GM21515 (cell line): Measurements from ENCODE around the gene HPN.
"Not testable (repeated sequence)": the region's sequence is repeated elsewhere in the genome, so short reads cannot be mapped to it uniquely, and the experiment has no call there.

Experiments used
- ATAC-seq: cut with Tn5 transposase; IDR thresholded peaks from one replicate; pipeline ENCODE4 v1.9.1; 2021; ENCODE audit not compliant: unreplicated experiment

HPN gene

GRCh38 chr19:35008891-35009341 is 32.6 kb upstream of the HPN start:
- no peak for ATAC-seq

- ATAC-seq = no peak
Observed at GRCh38 chr19:35009424-35010415, 31.8 kb upstream of the HPN start.

- ATAC-seq = no peak
Observed at GRCh38 chr19:35011091-35011689, 30.3 kb upstream of the HPN start.

- no peak for ATAC-seq
Observed at GRCh38 chr19:35011737-35012682, 29.5 kb upstream of the HPN start.

- ATAC-seq = no peak
Observed at GRCh38 chr19:35013041-35013819, 28.3 kb upstream of the HPN start.

GRCh38 chr19:35013820-35014754 is 27.4 kb upstream of the HPN start:
- ATAC-seq = no peak

- not testable (repeated sequence) for ATAC-seq
Observed at GRCh38 chr19:35014774-35015173, 26.7 kb upstream of the HPN start.

- ATAC-seq = no peak
Observed at GRCh38 chr19:35015270-35015953, 26.1 kb upstream of the HPN start.

GRCh38 chr19:35015954-35016351 is 25.6 kb upstream of the HPN start:
- no peak for ATAC-seq

GRCh38 chr19:35017507-35017906 is 24.0 kb upstream of the HPN start:
- no peak for ATAC-seq

- ATAC-seq = no peak
Observed at GRCh38 chr19:35018379-35018778, 23.1 kb upstream of the HPN start.

- no peak for ATAC-seq
Observed at GRCh38 chr19:35019144-35019543, 22.4 kb upstream of the HPN start.

- no peak for ATAC-seq
Observed at GRCh38 chr19:35021016-35021415, 20.5 kb upstream of the HPN start.

GRCh38 chr19:35021596-35021995 is 19.9 kb upstream of the HPN start:
- no peak for ATAC-seq

- no peak for ATAC-seq
Observed at GRCh38 chr19:35022460-35022859, 19.1 kb upstream of the HPN start.

- ATAC-seq = no peak
Observed at GRCh38 chr19:35023428-35023827, 18.1 kb upstream of the HPN start.

- ATAC-seq = no peak
Observed at GRCh38 chr19:35024095-35024494, 17.4 kb upstream of the HPN start.

GRCh38 chr19:35025969-35026368 is 15.6 kb upstream of the HPN start:
- no peak for ATAC-seq

GRCh38 chr19:35026418-35026817 is 15.1 kb upstream of the HPN start:
- no peak for ATAC-seq
